CD4-positive, alpha-beta T cell (primary cell): Measurements from ENCODE around the gene OASL. TPM values are rescaled to one million over a fixed set of nuclear protein-coding genes. Genes with fewer than 3 reads are reported as not detected.

ENCODE experiments used
- ATAC-seq: fragments of 200-7000 bp; cut with Tn5 transposase; one replicate; pipeline ENCODE4 v1.10.0; 2022; ENCODE audit warnings: mild to moderate bottlenecking; ENCODE audit not compliant: poor library complexity
- CTCF ChIA-PET: fragments of 350-600 bp; sonication (Branson Sonifier 250); formaldehyde crosslinking; loops from one replicate; lab custom pipeline; 2021; ENCODE audit warnings: antibody characterized with exemption, inconsistent platforms; lab: Charles Lee
- POLR2A ChIA-PET: fragments of 350-600 bp; sonication (Branson Sonifier 250); formaldehyde crosslinking; loops from one replicate; lab custom pipeline; 2021; ENCODE audit warnings: antibody characterized with exemption, inconsistent platforms; lab: Charles Lee
- DNase-seq, 14 experiments: peaks; one replicate each; pipeline ENCODE4 v3.0.0-alpha.2; 2013 to 2020; ENCODE audit warnings: mixed read lengths in 2 of 14
- H3K27ac ChIP-seq, 2 donors: one replicate each; pipeline versions ENCODE4 v1.5.1 to v1.7.0; 2013; ENCODE audit warnings: low read length in 2 of 2, low read depth in 1 of 2, mild to moderate bottlenecking in 1 of 2
- H3K27me3 ChIP-seq, 2 experiments: 1 replicate in 1 of 2; 2 replicates in 1 of 2; pipeline versions ENCODE4 v1.6.1 to v1.7.0; 2013; ENCODE audit warnings: low read length in 2 of 2, control low read depth in 1 of 2, mild to moderate bottlenecking in 1 of 2, moderate library complexity in 1 of 2; ENCODE audit not compliant: insufficient read depth in 2 of 2, control insufficient read depth in 1 of 2
- H3K36me3 ChIP-seq: one replicate; pipeline ENCODE4 v1.6.1; 2013; ENCODE audit warnings: low read length, control low read depth; ENCODE audit not compliant: insufficient read depth
- H3K4me1 ChIP-seq: one replicate; pipeline ENCODE4 v1.6.1; 2013; ENCODE audit warnings: low read length, control low read depth; ENCODE audit not compliant: insufficient read depth
- H3K4me3 ChIP-seq: one replicate; pipeline ENCODE4 v1.5.1; 2013; ENCODE audit warnings: mild to moderate bottlenecking, low read length, moderate library complexity
- H3K9me3 ChIP-seq, 2 experiments: 1 replicate in 1 of 2; 2 replicates in 1 of 2; pipeline versions ENCODE4 v1.6.1 to v1.7.0; 2013; ENCODE audit warnings: low read length in 2 of 2, mild to moderate bottlenecking in 2 of 2, control low read depth in 1 of 2, moderate library complexity in 1 of 2; ENCODE audit not compliant: control insufficient read depth in 1 of 2, insufficient read depth in 1 of 2
- H3K27ac Mint-ChIP-seq: one replicate; pipeline ENCODE4 v1.8.0; 2020; ENCODE audit warnings: mixed read lengths
- H3K27me3 Mint-ChIP-seq: one replicate; pipeline ENCODE4 v1.8.0; 2021; ENCODE audit warnings: mixed read lengths
- H3K36me3 Mint-ChIP-seq: one replicate; pipeline ENCODE4 v1.8.0; 2021; ENCODE audit warnings: low read depth, mixed read lengths
- H3K4me1 Mint-ChIP-seq: one replicate; pipeline ENCODE4 v1.8.0; 2021; ENCODE audit warnings: low read depth, mixed read lengths
- H3K4me3 Mint-ChIP-seq: one replicate; pipeline ENCODE4 v1.8.0; 2020; ENCODE audit warnings: mild to moderate bottlenecking, mixed read lengths
- H3K9me3 Mint-ChIP-seq: one replicate; pipeline ENCODE4 v1.8.0; 2020; ENCODE audit warnings: mixed read lengths
- CTCF ChIP-seq: fragments of 200-600 bp; IDR thresholded peaks from one replicate; pipeline ENCODE4 v1.8.0; 2022; ENCODE audit warnings: antibody characterized with exemption, mild to moderate bottlenecking
- intact Hi-C, 2 experiments: fragments of 100-400 bp; cut with DNase I in 1 of 2; cut with micrococcal nuclease in 1 of 2; formaldehyde crosslinking; loops; one replicate each; pipeline versions ENCODE4 v1.15.1 to v1.9.0; 2023 to 2025; cut with DNase I, micrococcal nuclease
- total RNA-seq, 174 experiments: library from RNA in 2 of 174; stranded (reverse) in 2 of 174; gene quantifications; one replicate each; pipeline ENCODE4 v1.2.3 and lab custom pipeline; 2021 to 2026

OASL gene
- total RNA-seq, 2 experiments from 2014 or later = 33.0 to 34.7 TPM

- intact Hi-C loops = no loop called here
- H3K36me3 Mint-ChIP-seq = peaks cover 29% of the 10 kb centered on the region
- TF ChIP-seq CTCF = no peak
- Histone ChIP-seq H3K4me3 (no peak overlapping the region), H3K36me3 (peaks cover 30% of the 10 kb centered on the region), H3K27me3 (no peaks in the 10 kb centered on the region), H3K4me1 (peaks cover under 1% of the 10 kb centered on the region), H3K27ac (no peak overlapping the region), H3K9me3 (no peaks in the 10 kb centered on the region)
- POLR2A ChIA-PET = no interaction called here
- DNase-seq (no peak), ATAC-seq (no peak)
- no peak overlapping the region for H3K27ac Mint-ChIP-seq
- no peaks in the 10 kb centered on the region for H3K9me3 Mint-ChIP-seq
- CTCF ChIA-PET = no interaction called here
- H3K27me3 Mint-ChIP-seq = no peaks in the 10 kb centered on the region
- no peak overlapping the region for H3K4me3 Mint-ChIP-seq
- no peaks in the 10 kb centered on the region for H3K4me1 Mint-ChIP-seq
These were observed 17.3 kb downstream of the OASL start for GRCh38 chr12:121021754-121022153.

GRCh38 chr12:121018860-121019617 is 20.0 kb downstream of the OASL start:
- TF ChIP-seq CTCF = no peak

GRCh38 chr12:121017966-121018491 is 21.0 kb downstream of the OASL start:
- Histone ChIP-seq H3K27ac (no peak overlapping the region), H3K27me3 (no peaks in the 10 kb centered on the region), H3K36me3 (peaks cover 18% of the 10 kb centered on the region), H3K4me3 (no peak overlapping the region), H3K4me1 (peaks cover 11% of the 10 kb centered on the region), H3K9me3 (no peaks in the 10 kb centered on the region)
- intact Hi-C loops = loop anchor here (2.0 to 10.0 kb wide), 5 partner anchors 21 to 573 kb away; partner anchors contain the start of genes GATC (in 1 of the 2), MLEC (in 1 of the 2), OASL (in 1 of the 2) and TRIAP1 (in 1 of the 2)
- peak overlapping the region; percentile 51 for H3K4me3 Mint-ChIP-seq
- H3K36me3 Mint-ChIP-seq = peaks cover 25% of the 10 kb centered on the region
- peak in 2 of 14 experiments; percentile 23 to 50 for DNase-seq
- no peaks in the 10 kb centered on the region for H3K27me3 Mint-ChIP-seq
- no peak for ATAC-seq
- no peak overlapping the region for H3K27ac Mint-ChIP-seq
- CTCF ChIA-PET = no interaction called here
- H3K4me1 Mint-ChIP-seq = peaks cover 16% of the 10 kb centered on the region
- TF ChIP-seq CTCF = no peak
- H3K9me3 Mint-ChIP-seq = no peaks in the 10 kb centered on the region
- POLR2A ChIA-PET = interaction anchor here (0.6 kb wide), 1 partner anchor 9 kb away, joined by 3 read pairs; no protein-coding TSS in a partner anchor

More at GRCh38 chr12:121018860-121019617, 20.0 kb downstream of the OASL start:
- Histone ChIP-seq H3K27ac (no peak overlapping the region), H3K27me3 (no peaks in the 10 kb centered on the region), H3K36me3 (peaks cover 20% of the 10 kb centered on the region), H3K4me1 (peaks cover 11% of the 10 kb centered on the region), H3K4me3 (no peak overlapping the region), H3K9me3 (no peaks in the 10 kb centered on the region)
- ATAC-seq (no peak), DNase-seq (no peak)
- Mint-ChIP-seq H3K4me1 (peaks cover 13% of the 10 kb centered on the region), H3K9me3 (no peaks in the 10 kb centered on the region), H3K4me3 (no peak overlapping the region), H3K27ac (no peak overlapping the region), H3K27me3 (no peaks in the 10 kb centered on the region), H3K36me3 (peaks cover 19% of the 10 kb centered on the region)
- CTCF ChIA-PET = interaction anchor here (2.2 kb wide), 1 partner anchor 41 kb away, joined by 7 read pairs; no protein-coding TSS in a partner anchor
- intact Hi-C loops = loop anchor here (5.0 to 10.0 kb wide), 4 partner anchors 76 to 574 kb away; partner anchors contain the start of genes GATC (in 1 of the 2), MLEC (in 1 of the 2) and TRIAP1 (in 1 of the 2)
- POLR2A ChIA-PET = interaction anchor here (1.2 kb wide), 1 partner anchor 19 kb away, joined by 4 read pairs; no protein-coding TSS in a partner anchor
